ENCODE results near the gene BDH1.

GRCh38 chr3:197491923-197492664, 63.7 kb downstream of the BDH1 start:
- TF ChIP-seq CTCF (conservative IDR thresholded peaks at IDR 0.05; ENCODE audit: low read length) (no peak), EZH2phosphoT487 (IDR thresholded peaks at IDR 0.05; ENCODE audit: borderline replicate concordance) (no peak)
